HG02840 (cell line): ENCODE data around the gene ARFRP1.
A peak's percentile ranks its signal among the peaks of the same experiment; 100 is the strongest.

Source experiments
- ATAC-seq: cut with Tn5 transposase; IDR thresholded peaks from one replicate; pipeline ENCODE4 v1.9.1; 2021; ENCODE audit warnings: mild to moderate bottlenecking, moderate library complexity, moderate number of reproducible peaks; ENCODE audit not compliant: unreplicated experiment, low FRiP score

The ARFRP1 gene, protein sequence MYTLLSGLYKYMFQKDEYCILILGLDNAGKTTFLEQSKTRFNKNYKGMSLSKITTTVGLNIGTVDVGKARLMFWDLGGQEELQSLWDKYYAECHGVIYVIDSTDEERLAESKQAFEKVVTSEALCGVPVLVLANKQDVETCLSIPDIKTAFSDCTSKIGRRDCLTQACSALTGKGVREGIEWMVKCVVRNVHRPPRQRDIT

GRCh38 chr20:63707558-63708300 is at the start of gene ARFRP1, which contains the start of gene ZGPAT:
ARFRP1 (minus strand) TSS chr20:63707976; CDS start chr20:63707091, 885 bp downstream.
ZGPAT (plus strand) TSS chr20:63708039; CDS start chr20:63708581, 542 bp downstream.
- peak; percentile 70 for ATAC-seq

DNA sequence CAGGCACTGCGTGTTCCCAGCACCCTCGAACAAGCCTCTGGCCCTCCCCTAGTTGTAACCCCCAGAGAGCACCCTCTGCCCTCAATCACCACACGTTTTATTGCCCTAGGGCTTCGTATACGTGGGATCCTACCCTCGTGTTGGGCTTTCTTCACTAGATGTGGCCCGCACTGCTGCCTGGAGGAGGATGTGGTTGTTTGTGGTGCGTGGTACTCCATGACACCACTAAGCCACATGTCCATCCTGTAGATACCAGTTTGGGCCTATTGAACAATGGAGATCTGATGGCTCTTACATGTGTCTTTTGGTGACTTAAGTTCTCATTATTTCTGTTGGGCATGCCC is 48.8 kb upstream of the ARFRP1 start:
- ATAC-seq, result no peak

DNA sequence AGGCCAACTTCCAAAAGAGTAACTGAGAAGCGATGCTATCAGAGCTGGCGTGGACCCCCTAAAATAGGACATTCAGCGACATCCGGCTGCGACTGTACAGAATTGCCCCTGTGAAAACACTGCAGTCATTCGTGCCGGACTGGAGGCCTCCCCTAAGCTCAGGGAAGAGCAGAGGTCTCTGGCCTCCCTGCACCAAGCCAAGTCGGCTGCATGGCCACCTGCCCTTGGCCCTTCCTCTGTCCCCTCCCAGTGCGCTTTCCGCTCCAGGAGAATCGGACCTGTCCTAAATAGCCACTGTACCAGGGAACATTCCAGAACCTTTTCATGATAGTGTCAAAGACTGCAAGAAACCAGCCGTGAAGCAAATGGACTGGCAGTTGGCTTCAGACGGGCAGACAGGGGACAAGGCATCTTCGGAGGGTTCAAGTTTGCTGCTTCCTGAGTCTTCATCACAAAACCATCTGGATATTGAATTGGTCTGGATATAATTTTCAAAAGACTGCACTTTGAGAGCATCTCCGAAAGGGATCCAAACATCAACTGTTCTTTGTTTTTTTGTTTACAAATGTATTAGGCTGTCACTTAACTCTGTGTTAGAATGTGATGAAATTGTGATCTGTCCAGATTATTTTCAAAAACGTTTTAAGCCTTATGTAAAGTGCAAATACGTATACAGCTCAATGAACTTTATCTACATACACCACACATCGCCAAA is 48.3 kb upstream of the ARFRP1 start:
- ATAC-seq, result no peak

- no peak for ATAC-seq
Observed at GRCh38 chr20:63754008-63754407, 46.2 kb upstream of the ARFRP1 start.

DNA sequence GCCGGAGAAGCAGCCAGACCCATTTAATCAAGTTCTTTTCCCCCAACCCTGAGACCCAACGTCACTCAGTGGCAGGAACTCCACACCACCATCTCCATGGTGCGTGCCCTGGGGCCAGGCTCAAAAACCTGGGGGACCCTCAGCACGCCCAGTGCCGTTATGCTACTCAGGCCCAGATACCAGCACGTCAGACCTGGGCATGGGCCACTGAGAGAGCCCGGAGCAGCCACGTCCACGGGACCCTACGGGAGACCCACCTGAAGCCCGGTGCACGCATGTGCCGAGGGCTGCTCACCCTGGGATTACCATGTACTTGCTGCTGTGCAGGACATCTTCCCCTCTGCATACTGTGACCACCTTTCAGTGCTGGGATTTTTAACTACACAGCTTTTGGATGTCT is 45.6 kb upstream of the ARFRP1 start:
- ATAC-seq, result no peak

- ATAC-seq, result no peak
Observed at GRCh38 chr20:63752411-63753101, 44.8 kb upstream of the ARFRP1 start.

GRCh38 chr20:63751471-63752271 is 43.9 kb upstream of the ARFRP1 start:
- no peak for ATAC-seq

- ATAC-seq, result no peak
Observed at GRCh38 chr20:63750807-63751470, 43.2 kb upstream of the ARFRP1 start.

DNA sequence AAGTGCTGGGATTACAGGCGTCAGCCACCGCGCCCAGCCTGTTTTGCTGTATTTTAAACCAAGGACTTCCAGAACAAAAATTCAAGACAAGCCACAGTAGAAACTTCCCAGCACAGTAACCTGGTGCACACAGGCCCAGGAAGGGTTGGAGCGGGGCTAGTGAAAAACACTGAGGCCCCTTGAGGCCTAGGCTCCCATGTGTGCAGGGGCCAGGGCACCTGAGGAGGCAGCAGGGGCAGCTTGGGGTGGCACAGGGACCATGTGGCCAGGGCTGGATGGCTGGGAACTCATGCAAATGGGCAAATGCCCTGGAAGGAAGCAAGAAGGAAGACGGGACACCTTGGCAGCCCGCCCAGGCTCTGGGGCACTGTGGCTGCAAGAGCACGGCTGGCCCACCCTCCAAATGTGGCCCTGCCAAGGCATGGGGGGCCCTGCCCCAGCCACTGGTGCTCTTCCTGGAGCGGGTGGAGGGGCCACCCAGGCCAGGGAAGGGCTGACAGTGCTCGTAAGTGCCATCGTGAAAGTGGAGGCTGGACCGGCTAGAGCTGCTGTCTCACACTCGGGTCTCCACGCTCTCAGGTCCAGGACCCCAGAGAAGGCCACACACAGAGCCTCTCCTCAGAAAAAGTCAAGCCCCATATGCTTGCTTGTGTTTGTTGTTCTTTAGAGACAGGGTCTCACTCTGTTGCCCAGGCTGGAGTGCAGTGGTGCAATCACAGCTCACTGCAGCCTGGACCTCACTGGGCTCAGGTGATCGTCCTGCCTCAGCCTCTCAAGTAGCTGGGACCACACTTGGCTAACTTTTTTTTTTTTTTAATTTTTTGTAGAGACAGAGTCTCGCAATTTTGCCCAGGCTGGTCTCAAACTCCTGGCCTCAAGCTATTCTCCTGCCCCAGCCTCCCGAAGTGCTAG is 42.1 kb upstream of the ARFRP1 start:
- no peak for ATAC-seq

- no peak for ATAC-seq
Observed at GRCh38 chr20:63748934-63749270, 41.1 kb upstream of the ARFRP1 start.

DNA sequence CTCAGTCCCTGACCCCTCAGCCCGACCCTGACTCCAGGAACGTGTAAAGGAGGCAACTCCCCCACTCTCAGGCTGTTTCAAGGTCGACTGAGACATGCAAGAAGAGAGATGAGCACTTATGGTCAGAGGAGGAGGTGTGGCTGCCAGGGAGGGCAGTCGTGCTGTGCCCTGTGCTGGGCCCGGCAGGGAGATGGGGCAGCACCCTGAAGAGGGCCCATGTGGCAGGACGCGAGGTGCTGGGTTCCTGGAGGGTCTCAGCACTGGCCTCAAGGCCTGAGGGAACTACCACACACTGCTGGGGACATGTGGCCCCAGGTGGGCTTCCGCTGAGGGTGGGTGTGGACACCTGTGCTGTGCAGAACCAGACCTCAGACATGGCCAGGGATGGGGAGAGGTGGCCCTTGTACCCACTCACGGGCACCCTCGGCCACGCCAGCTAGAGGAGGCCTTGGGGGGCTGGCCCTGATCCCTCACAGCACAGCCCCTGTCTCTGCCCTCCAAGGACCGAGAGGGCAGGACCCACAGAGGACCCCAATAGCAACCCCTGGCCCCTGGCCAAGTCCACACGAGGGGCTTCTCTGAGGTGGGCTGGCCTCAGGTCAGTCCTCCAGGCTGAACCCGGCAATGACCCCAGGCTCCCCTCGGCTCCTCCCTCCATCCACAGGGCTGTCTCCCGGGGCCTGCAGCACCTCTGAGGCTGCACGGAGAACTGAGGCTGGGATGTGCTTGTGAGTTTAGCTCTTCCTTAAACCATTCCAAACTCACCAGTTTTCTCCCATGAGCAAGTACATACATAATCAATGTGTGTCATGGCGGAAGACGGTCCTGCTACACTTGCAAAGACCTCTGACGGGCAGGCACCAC is 40.5 kb upstream of the ARFRP1 start:
- no peak for ATAC-seq

DNA sequence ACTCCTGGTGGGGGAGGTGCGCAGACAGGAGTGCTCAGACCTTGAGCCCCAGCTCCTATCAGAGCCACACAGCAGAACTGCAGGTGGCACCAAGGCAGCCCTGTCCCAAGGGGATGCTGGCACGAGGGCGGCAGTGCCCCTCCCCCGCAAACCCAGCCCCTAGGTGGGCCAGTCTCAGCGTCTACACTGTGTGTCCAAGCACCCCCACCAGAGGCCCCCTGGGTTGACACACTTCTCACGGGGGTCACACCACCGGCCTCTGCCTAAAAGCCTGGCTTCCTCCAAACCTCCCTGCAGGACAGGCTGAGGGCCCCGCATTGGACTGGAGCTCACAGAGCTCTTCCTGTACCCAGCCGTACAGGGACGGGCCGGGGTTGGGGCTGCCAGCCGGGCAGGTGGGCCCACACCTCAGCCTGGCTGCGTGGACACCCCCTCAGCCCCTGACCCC is 39.9 kb upstream of the ARFRP1 start:
- no peak for ATAC-seq

- ATAC-seq, result no peak
Observed at GRCh38 chr20:63746751-63747315, 39.1 kb upstream of the ARFRP1 start.

DNA sequence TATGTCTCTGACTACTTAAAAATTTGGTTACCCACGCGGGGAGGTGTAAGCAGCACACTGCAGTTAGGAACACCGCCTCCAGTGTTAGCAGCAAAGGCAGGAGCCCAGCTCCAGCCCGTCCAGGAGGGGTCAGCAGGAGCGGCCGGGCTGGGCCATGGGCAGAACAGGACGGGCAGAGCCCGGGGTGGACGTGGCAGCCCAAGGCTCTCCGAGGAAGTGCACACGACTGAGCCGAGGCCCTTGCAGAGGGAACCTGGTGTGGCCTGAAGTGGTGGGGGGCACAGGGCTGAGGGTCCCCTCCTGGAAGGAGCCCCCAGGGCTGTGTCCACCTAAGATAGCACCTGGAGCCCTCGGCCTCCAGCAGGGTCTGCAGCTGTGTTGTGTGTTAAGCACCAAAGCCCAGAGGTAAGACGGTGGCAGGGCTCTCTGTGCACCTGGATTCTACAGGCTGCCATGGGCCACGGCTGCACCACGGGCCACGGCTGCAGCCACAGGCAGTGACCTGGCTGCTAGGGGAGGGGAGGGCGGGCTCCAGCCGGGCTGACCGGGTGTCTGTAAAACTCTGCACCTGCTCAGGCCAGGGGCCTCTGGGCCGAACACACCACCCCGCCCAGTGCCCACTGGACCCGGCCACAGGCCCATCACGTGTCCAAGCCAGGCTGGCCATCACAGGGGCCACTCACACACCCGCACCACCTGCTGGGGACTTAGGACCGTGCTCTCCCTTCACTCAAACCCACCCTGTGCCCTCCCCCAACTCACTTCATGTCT is 38.4 kb upstream of the ARFRP1 start:
- ATAC-seq, result no peak

DNA sequence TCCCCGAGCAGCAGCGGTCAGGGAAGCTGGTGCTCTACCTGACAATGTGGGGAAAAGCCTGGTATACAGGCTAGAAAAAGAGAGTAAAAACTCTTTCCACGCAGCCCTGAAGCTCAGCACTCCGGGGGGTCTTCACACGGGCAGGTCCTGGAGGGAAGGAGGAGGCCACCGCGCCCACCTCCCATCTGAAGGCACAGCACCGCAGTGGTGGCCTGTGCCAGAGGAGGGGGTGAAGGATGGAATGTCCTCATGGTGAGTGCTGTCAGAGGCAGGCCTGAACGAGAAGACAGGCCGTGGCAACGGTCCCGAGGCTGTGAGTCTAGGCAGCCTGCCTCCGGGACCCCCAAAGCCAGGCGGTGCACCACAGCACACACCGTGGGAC is 37.6 kb upstream of the ARFRP1 start:
- ATAC-seq, result no peak

DNA sequence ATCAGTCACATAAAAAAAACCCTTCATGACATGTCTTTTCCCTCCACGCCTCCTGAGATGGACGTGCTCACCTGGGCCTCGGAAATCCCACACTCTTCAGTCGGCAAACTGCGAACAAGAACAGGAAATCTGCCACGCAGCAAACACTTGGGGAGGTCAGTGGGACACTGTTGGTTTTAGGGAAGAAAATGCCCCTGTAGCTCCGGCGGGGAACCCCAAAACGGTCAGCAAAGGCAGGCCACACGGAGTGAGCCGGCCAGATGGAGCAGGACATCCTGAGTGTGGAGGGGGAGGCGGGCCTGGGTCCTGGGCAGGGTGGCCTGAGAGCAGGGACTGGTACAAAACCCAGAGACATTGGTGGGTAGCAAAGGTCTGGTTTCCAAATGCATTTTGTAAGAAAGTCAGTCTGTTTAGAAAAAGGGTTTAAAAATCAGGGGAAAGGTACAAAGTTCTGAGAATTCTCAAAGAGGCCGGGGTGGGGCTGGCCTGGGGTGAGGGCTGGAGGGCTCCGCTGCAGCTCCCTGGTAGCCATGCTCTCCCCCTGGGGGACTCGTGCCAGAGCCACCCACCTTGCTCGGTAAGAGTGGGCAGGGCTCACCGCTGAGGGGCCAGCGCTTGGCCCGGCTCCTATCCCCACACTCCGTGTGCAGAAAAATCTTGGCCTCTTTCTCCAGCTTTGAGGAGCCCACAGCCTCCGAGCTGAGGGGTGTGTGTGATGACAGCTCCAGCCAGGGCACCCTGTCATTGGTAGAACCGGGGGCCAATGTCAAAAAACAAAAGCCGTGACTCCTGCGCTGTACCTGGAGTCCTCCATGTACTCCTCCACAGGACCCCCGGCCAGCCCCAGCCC is 37.0 kb upstream of the ARFRP1 start:
- no peak for ATAC-seq
